Muscle of back (tissue), 11 donors: ENCODE results near the gene HS3ST5. TPM values are rescaled to one million over a fixed set of nuclear protein-coding genes. Genes with fewer than 3 reads are reported as not detected.
"Not testable (repeated sequence)": the region's sequence is repeated elsewhere in the genome, so short reads cannot be mapped to it uniquely, and the experiment has no call there.

Experiments
- DNase-seq, 3 donors: peaks; one replicate each; pipeline versions ENCODE4 v3.0.0 to v3.0.0-alpha.2; 2013
- polyA plus RNA-seq, 10 donors: library from polyadenylated mRNA; unstranded; fragments of 120-200 nt; gene quantifications; one replicate each; pipeline ENCODE4 v1.2.1, GENCODE V29; 2013; ENCODE audit not compliant: insufficient read length in 10 of 10

Gene HS3ST5
- polyA plus RNA-seq, 10 donors = 0.29 to 1.7 (median 1.2) TPM

DNA sequence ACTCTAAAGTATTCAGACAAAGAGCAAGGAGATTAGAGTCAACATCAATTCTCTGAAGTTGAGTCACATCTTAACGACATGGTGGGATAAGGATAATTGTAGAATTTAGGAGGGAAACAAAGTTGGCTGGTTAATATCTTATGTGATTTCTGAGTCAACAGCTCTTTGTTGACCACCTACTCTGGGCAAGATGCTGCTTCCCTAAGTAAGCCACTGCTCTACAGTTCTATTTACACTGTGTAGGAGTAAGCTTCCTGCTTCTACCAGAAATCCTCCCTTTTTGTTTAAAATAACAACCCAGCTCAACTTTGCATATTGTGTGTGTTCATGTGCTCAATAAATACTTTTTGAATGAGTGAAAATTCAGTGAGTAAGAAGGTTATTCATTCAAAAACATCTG, 3.1 kb downstream of the HS3ST5 start:
- peak in 1 of 3 donors; percentile 4 for DNase-seq

DNA sequence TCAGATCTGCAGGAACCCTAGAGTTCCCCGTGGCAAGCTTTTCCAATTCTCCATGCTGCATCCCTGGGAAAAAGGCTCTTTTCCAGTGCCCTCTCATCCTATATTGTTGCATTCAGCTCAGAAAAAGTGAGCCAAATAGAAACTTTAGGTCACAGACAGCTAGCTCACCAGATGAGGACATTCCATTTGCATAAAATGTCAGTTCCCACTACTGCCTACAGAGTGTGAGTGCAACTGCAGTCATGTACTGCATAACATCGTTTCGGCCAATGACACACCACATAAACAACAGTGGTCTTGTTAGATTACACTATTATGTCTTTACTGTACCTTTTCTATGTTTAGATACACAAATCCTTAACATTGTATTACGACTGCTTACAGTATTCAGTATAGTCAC, 8.6 kb downstream of the HS3ST5 start:
- DNase-seq = no peak

DNA sequence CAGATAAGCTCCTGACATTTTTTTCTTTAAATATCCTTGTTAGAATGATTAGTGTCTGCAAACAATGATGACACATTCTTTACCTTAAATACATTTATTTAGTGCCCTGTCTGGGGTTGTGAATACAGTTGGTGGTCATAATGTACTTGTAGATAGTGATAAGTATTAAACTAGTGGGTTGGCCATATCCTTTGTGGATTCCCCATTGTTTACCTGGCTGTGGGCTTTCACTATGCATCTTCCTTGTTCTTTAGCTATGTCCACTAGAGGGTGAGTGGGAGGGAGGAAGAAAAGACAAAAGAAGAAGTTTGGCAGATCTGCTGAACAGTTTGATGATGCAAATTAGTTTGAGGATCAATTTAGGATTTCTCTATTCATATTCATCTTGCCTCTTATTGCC, 15.7 kb downstream of the HS3ST5 start:
- DNase-seq = no peak

DNA sequence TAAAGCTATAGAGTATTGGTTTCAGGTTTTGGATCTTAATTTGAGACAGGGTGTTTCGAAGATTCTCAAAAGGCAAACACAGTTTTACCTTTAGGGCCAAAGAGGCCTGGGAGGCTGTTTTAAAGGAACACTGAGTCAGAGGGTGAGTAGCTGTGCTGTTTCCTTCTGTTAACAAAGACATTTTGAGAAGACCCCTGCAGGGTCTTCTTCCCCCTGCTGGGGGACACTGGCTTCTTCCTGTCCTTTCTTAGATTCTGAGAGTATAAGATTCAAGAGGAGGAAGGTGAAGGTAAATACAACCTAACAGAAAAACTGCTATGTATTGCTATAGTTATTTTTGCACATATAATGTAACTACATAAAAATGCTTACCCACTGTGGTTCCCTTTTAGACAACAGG, 19.0 kb downstream of the HS3ST5 start:
- DNase-seq = no peak

DNA sequence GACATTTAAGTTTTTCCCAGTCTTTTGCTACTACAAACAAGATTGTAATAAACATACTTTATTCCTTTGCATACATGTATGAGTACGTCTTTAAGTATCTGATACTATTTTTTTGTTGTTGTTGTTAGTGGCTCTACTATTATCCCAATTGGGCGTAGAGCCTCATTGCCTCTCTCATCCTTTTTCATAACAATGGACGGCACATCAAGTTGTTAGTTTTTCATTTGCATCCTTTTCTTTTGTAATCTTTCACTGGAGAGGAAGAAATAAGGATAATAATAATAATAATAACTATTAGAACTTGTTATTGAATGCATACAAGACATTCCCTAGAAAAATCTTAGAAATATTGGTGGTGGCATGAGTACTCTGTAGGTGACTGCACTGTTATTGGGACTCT, 23.1 kb downstream of the HS3ST5 start:
- DNase-seq = no peak

DNA sequence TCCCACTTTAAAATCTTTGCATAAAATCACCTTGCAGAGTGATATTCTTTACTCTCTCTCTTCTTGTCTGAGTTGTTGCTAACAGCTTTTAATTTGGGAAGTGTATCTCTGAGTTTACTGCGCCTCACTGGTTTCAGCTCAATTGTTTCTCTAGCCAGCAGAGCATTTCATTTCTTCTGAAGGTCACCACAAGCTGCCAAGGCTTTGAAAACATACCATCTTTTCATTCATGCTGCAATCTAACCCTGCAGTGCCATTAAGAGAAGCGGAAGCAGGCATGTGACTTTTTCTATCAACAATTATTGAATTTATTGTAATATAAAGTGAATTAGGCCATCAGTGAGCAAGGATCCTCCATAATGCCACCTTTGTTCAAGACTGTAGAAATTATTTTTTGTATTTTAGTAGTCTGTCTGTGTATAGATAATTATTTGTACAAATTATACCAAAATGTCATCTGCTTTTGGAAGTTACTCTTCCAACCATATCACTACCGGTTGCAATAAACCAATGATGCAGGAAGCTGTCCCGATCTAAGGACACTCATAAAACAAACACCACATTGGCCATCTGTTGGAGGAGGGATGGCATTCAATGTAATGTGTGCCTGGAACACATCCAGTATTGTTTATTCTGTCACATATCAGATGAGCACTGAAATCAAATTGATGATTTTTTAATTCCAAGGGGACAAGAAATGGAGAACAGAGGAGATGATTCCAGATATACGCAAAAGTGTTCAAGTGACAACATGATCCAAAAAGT, 26.8 kb downstream of the HS3ST5 start:
- DNase-seq = no peak

DNA sequence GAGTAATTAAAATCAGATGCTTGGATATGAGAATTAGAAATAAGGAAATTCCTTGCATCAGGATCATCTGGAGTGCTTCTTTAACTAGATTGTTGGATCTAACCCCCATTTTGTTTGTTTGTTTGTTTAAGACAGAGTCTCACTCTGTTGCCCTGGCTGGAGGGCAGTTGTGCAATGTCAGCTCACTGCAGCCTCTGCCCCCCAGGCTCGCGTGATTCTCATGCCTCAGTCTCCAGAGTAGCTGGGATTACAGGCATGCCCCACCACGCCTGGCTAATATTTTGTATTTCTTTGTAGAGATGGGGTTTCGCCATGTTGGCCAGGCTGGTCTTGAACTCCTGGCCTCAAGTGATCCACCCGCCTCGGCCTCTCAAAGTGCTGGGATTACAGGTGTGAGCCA, 29.0 kb downstream of the HS3ST5 start:
- not testable (repeated sequence) for DNase-seq

DNA sequence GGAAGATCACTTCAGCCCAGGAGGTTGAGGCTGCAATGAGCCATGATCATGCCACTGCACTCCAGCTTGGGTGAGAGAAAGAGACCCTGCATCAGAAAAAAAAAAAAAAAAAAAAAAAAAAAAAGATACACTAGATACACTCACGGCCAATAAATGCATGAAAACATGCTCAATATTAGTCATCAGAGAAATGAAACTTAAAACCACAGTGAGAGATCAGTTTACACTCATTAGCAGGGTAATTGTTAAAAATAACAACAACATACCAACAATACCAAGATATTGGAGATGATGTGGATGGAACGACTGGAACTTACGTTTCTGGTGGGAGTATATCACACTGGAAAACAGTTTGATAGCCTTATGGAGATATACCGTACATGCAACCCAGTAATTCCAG, 29.9 kb downstream of the HS3ST5 start:
- DNase-seq = no peak

DNA sequence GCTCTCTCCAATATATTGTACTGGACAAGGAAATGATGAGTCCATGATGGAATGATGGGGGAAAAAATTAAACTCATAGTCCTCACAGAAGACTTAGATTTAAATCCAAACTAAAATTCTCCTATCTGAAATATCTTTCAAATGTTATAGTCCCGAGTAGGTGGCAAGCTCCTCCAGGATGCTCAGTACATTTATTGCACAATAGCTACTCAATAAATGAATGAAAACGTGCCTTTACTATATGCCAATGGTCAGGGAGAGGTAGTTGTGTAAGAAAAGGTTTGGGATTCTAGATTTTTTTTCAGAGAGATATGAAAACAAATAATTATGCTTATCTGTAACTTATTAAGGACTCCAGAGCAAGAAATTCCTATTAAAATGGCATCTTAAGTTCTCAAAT, 32.8 kb downstream of the HS3ST5 start:
- DNase-seq = no peak

DNA sequence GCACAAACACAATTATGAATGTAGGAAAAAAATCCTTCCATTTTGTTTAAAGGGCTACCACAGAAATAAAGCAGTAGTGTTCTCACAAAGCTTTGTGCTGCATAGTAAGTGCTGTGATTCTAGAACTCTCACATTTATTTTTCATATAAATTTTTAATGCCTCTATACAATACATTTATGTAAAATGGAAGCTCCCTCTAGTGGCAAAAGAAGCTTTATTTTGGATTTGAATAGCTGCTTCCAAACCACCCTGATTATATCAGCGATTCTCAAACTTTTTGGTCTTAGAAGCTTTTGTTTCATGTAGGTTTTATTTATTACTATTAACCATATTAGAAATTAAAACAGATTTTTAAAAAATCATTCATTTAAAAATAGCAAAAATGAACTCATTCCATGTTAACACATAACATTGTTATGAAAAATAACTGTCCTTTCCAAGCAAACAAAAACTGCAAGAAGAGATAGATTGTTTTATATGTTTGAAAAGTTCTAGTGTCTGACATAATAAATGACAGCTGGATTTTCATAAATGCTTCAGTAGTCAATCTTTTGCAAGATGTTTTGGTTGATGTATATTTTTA, 38.4 kb downstream of the HS3ST5 start:
- DNase-seq = peak; percentile 22 to 49 (median 24)

DNA sequence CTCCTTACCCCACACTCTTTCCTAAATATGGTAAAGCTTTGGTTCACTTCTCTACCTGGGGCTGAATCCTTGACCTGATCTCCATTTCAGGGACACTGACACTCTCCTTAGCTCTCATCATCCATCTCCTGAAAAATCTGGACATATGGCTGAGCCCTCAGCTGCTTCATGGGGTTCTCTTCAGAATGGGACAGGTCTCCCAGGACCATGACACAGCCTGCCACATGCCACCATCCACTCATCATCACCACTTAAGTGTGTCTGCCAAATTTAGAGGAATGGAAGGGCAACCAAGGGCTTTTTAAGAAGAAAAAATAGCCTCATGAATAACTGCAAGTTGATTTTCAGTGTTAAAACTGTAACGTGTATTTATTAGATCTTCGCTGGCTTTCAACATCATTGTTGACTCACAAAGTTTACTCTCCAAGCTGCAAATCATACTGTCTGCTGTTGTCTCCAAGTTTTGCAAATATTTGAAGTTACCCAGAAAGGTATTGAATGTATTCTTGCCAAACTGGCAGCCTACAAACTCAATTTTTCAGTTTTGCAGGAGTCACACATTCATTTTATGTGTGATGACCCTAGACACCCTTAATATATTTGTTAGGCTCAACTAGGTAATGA, 41.1 kb downstream of the HS3ST5 start:
- no peak for DNase-seq

DNA sequence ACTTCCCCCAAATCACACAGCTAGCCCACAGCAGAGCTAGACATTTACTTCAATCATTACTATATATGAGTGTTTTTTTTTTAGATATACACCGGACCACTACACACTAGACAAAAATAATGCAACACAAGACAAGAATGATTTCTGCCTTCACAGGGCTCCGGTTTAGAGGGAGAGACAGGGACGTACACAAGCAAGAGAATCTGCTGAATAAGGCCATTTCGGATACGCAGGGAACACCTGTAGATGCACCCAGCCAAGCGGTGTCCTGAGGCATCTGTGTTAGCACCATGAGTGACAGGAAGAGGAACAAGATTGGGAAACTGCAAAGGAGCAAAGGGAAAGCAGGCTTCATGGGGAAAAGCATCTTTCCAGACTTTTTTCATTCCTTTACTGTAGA, 45.7 kb downstream of the HS3ST5 start:
- no peak for DNase-seq

DNA sequence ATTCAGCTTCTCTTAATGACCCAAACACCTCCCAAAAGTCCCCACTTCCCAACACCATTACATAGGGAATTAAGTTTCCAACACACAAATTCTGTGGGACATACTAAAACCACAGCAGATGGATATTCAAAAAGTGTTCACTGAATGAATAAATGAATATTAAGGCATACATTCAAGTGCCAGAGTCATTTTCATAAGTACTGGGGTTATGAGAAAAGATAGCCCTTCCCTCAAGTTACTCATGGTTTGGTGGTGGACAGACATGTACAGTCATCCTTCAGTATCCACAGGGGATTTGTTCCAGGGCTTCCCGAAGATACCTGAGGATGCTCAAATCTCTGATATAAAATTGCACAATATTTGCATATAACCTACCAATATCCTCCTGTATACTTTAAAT, 50.4 kb downstream of the HS3ST5 start:
- DNase-seq = no peak

DNA sequence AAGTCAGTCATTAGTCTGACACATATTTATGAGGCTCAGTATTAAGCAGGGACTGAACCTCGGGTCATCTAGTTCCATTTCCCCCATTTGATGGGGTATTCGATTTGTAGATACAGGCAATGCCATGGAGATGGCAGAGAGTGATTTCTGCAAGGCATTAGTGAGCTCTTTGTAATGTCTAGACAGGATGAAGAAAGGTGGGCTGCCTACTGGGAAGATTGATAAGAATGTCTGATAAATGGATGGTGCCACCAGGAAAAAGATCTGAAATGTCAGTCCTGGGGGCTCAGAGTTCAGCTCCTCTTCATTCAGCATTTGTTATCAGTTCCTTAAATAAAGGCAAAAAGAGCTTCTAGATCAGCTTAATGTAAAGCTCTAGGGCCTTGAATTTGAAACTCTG, 51.4 kb downstream of the HS3ST5 start:
- DNase-seq = no peak

DNA sequence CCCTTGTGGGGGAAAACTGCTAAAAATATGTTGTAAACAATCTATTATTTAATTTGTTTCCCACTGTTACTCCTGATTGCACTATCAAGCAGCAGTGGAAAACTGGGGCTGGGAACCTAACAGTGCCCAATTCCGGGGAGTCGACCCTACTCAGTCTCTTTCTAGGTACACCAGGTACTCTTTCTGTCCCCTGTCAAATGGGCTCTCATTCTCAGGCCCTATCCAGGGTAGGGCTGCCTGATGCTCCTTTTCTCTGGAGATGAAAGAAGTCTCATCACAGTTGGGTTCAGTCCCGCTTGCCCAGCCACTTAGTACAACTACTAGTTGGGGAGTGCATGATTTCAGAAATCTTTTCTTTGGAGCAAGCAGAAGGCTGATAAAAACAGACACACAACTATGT, 52.0 kb downstream of the HS3ST5 start:
- DNase-seq = no peak

DNA sequence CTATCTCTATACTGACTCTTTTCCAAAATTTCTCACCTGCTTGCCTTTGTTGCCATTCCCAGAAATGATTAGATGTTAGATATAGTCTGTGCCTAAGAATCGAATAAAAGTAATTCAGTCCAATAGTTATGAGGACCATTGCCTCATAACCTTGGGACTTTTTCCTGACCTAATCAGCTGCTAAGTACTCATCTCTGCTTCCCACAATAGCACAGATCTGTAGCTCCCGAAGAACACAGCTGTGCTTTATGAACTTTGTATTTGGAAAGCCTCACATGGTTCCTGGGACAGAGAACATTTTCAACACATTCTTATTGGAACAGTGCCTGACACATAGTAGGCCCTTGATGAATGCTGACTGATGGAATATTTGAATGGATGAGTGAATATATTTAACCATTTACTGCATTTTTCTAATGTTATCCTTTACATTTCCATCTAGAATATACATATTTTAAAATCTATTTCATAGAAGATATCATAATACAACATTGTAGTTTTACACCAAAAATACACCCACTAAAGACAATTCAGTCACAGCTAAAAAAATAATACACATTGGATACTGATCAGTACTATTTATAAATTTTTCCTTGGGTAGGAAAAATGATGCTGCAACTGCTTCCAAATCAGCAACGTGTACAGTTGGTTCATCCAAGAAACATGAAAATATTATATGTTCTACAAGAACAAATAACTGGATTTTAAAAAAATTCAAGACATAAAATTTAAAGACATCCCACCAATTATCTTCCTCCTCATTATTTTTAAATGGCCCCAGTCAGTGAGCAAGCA, 53.9 kb downstream of the HS3ST5 start:
- DNase-seq = peak; percentile 21 to 72 (median 27)

DNA sequence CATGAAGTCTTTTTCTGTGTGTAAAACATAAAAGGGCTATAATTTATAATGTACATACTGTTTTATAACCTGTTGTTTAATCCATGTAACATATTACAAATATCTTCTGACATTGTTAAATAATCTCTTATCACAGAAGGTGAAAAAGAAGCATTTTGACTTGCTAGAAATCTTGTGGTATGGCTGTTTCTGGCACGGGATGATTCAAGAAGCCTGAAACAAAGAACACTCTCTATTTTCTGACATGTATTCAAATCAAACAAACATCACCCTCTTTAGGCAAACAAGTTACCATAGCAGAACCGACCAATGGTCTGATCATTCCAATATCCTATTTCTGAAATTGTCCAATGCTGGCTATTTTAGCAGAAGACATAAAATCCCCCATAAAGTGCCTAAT, 55.4 kb downstream of the HS3ST5 start:
- DNase-seq = no peak

DNA sequence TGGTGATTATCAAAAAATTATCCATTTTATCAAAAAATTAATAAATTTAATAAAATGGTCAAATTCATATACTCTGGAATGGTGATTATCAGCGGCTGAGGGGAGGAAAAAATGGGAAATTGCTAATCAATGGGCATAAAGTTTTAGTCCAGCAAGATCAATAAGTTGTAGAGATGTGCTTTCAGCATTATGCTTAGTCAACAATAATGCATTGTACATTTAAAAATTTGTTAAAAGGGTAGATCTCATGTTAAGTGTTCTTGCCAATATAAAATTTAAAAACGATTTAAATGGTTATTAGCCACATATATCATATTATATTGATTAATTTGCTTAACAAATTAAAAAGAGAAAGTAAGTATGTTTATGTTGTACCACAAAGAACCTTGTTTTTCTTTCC, 56.6 kb downstream of the HS3ST5 start:
- DNase-seq = no peak

DNA sequence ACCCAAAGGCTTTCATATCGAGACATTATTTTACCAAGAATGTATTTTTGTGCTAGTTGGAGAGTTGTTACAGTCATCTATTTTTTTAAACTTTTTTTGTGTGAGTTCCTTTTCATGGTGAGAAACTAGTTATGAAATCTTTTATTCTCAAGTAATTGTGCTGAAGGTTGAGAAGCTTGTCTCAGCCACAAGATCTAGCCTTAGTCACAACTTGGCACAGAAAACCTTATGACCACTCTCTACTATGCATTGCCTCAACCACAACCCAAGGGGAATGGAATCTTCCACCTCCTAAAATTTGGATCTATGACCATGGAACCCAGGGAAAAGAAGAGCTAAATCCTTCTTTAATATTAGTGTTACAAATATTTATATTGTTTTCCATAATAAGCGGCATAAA, 58.5 kb downstream of the HS3ST5 start:
- no peak for DNase-seq

DNA sequence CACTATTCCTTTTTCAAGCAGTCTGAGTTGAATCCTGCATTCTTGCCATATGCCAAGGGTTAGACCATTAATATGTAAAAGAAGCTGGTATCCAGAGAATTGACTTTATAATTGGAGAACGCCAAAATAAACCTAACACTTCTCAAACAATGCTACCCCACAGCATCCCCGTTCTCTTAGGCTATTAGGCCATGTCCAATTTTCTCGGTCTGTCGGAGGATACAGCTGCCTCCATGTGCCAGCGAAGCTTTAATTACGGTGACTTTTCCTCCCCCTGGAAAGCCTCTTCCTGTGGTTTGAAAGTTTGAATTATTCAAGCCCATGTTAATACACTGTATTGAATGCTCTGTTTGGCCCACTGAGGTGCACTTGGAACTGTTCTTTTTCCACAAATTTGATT, 60.5 kb downstream of the HS3ST5 start:
- peak in 1 of 3 donors; percentile 27 for DNase-seq

DNA sequence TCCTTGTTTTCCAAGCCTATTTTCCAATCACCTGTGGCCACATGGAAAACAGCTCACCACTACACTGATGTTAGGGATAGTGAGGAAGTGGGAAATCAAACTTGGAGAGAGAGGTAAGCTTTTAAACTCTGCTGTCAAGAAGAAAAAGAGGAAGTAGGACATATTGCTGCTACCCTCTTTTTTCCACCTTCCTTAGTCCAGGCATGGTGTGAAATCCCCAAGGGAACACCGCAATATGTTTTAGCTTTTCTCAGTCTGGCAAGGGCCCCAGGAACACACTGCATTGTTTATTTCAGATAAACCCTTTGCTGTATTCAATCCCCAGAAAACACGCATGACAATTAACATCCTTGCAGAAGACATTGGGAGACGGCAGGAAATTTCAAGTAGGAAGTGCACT, 61.3 kb downstream of the HS3ST5 start:
- DNase-seq = peak in 1 of 3 donors; percentile 58

DNA sequence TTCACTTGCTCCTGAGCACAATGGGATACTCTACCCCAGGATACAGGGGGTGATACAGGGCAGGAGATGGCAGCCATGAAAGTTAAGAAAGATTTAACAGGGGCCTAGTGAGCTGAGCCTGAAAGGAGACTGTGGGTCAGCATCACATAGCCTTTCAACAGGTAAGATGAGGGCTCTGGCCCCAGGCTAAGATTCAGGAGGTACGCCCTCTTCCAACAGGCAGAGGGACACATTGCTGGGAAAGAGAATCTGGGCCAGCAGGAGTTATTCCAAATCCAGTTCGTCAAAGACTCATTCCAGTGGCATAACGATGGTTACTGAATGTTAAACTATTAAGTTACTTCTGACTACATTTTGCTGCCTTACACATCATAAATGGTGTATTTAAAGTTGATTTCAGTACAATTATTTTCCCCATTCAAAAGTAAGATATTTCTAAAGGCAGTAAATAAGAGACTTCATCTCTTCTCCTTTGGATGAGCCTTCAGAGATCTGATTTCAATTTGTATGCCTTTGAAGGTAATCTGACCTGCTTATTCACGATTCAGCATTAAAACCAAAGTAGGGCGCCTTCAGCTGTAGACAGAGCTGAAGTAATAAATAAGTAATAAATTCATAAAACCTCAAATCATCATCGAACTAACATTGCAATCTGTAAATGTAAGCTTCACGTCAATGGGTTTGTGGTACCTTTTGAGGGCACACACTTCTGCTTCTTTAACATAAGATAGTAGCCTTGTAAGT, 62.4 kb downstream of the HS3ST5 start:
- no peak for DNase-seq
